GM19035 (cell line): ENCODE measurements around the gene EHD2.
"Not testable (repeated sequence)": the region's sequence is repeated elsewhere in the genome, so short reads cannot be mapped to it uniquely, and the experiment has no call there.

ENCODE experiments used
- ATAC-seq: cut with Tn5 transposase; IDR thresholded peaks from one replicate; pipeline ENCODE4 v1.9.1; 2021; ENCODE audit not compliant: unreplicated experiment

Gene EHD2

GRCh38 chr19:47745010-47745901, 32.0 kb downstream of the EHD2 start, which contains the start of gene NOP53:
Gene NOP53 (plus strand): TSS chr19:47745546. CDS start chr19:47745560, 14 bp downstream.
- ATAC-seq, result peak; percentile 77

GRCh38 chr19:47746129-47746528, 32.9 kb downstream of the EHD2 start:
- not testable (repeated sequence) for ATAC-seq

GRCh38 chr19:47749326-47749725, 36.1 kb downstream of the EHD2 start:
- no peak for ATAC-seq

- no peak for ATAC-seq
Observed at GRCh38 chr19:47750752-47751151, 37.5 kb downstream of the EHD2 start.

- ATAC-seq, result no peak
Observed at GRCh38 chr19:47752440-47753211, 39.4 kb downstream of the EHD2 start.

GRCh38 chr19:47754206-47755064, 41.2 kb downstream of the EHD2 start:
- ATAC-seq, result no peak

GRCh38 chr19:47755065-47755761, 42.0 kb downstream of the EHD2 start:
- ATAC-seq, result no peak

GRCh38 chr19:47755762-47756626, 42.8 kb downstream of the EHD2 start:
- no peak for ATAC-seq

GRCh38 chr19:47756627-47756929, 43.4 kb downstream of the EHD2 start:
- ATAC-seq, result no peak

- no peak for ATAC-seq
Observed at GRCh38 chr19:47756953-47757608, 43.9 kb downstream of the EHD2 start.

- ATAC-seq, result no peak
Observed at GRCh38 chr19:47757617-47758442, 44.6 kb downstream of the EHD2 start.

- no peak for ATAC-seq
Observed at GRCh38 chr19:47758443-47758804, 45.2 kb downstream of the EHD2 start.

GRCh38 chr19:47760632-47760999, 47.4 kb downstream of the EHD2 start:
- no peak for ATAC-seq

GRCh38 chr19:47761566-47761965, 48.3 kb downstream of the EHD2 start:
- ATAC-seq, result no peak

GRCh38 chr19:47762151-47762550, 48.9 kb downstream of the EHD2 start:
- no peak for ATAC-seq

- ATAC-seq, result no peak
Observed at GRCh38 chr19:47762615-47763308, 49.5 kb downstream of the EHD2 start.

- ATAC-seq, result not testable (repeated sequence)
Observed at GRCh38 chr19:47764705-47765104, 51.5 kb downstream of the EHD2 start.
